ENCODE data around the gene MLIP.
"Not testable (repeated sequence)": the region's sequence is repeated elsewhere in the genome, so short reads cannot be mapped to it uniquely, and the experiment has no call there.

MLIP gene

GRCh38 chr6:54195637-54196036 lies 84.4 kb downstream of the MLIP start:
- no peak overlapping the region for H3K4me3 ChIP-seq (ENCODE audit: low read depth, low read length)
- no peak for TF ChIP-seq CTCF (IDR thresholded peaks at IDR 0.05; ENCODE audit: low read depth, low read length)

GRCh38 chr6:54196905-54197304 lies 85.7 kb downstream of the MLIP start:
- H3K4me3 ChIP-seq (ENCODE audit: low read depth, low read length) = no peak overlapping the region
- TF ChIP-seq CTCF (IDR thresholded peaks at IDR 0.05; ENCODE audit: low read depth, low read length) = no peak

- TF ChIP-seq CTCF (IDR thresholded peaks at IDR 0.05; ENCODE audit: low read depth, low read length) = no peak
- no peak overlapping the region for H3K4me3 ChIP-seq (ENCODE audit: low read depth, low read length)
These were observed 86.9 kb downstream of the MLIP start for GRCh38 chr6:54198134-54198533.

GRCh38 chr6:54203474-54204035 lies 92.3 kb downstream of the MLIP start:
- H3K4me3 ChIP-seq (ENCODE audit: low read depth, low read length) = not testable (repeated sequence)

- no peak overlapping the region for H3K4me3 ChIP-seq (ENCODE audit: low read depth, low read length)
- no peak for TF ChIP-seq CTCF (IDR thresholded peaks at IDR 0.05; ENCODE audit: low read depth, low read length)
These were observed 93.8 kb downstream of the MLIP start for GRCh38 chr6:54204921-54205591.

GRCh38 chr6:54206510-54206909 lies 95.3 kb downstream of the MLIP start:
- no peak overlapping the region for H3K4me3 ChIP-seq (ENCODE audit: low read depth, low read length)
- no peak for TF ChIP-seq CTCF (IDR thresholded peaks at IDR 0.05; ENCODE audit: low read depth, low read length)

- H3K4me3 ChIP-seq (ENCODE audit: low read depth, low read length) = not testable (repeated sequence)
These were observed 98.7 kb downstream of the MLIP start for GRCh38 chr6:54209983-54210382.

GRCh38 chr6:54214286-54214685 lies 103.0 kb downstream of the MLIP start:
- no peak overlapping the region for H3K4me3 ChIP-seq (ENCODE audit: low read depth, low read length)

More at GRCh38 chr6:54214286-54214685, 103.0 kb downstream of the MLIP start:
- TF ChIP-seq CTCF (IDR thresholded peaks at IDR 0.05; ENCODE audit: low read depth, low read length) = no peak
